Measurements from ENCODE around the gene PCDH10. TPM values are rescaled to one million over a fixed set of nuclear protein-coding genes. Genes with fewer than 3 reads are reported as not detected.

PCDH10 gene
- polyA plus RNA-seq, 1 of the 3 experiments (the other 2 are of a cell fraction) = 0.02 TPM

GRCh38 chr4:133160853-133161252 is 11.8 kb downstream of the PCDH10 start (continued):
- TF ChIP-seq CTCF (IDR thresholded peaks at IDR 0.05) (no peak), MEF2A (IDR thresholded peaks at IDR 0.05; ENCODE audit: borderline replicate concordance, low read depth) (no peak), REST (IDR thresholded peaks at IDR 0.05; ENCODE audit: low read depth, low read length) (no peak)

- H3K27me3 ChIP-seq (ENCODE audit: insufficient read depth) = peaks cover 8% of the 10 kb centered on the region; the same call in 1 of the 2 replicates
- no peaks in the 10 kb centered on the region for H3K36me3 ChIP-seq (replicated peaks in 1 of 2; ENCODE audit: control insufficient read depth in 1 of 2, insufficient read depth in 2 of 2, low read length in 1 of 2)
- no peak overlapping the region for H2AFZ ChIP-seq (ENCODE audit: low read depth)
- H3K4me2 ChIP-seq = no peak overlapping the region
- no peaks in the 10 kb centered on the region for H3F3A ChIP-seq (replicated peaks; ENCODE audit: insufficient read depth)
- no peaks in the 10 kb centered on the region for H3K9me3 ChIP-seq
- no peak overlapping the region for H3K9ac ChIP-seq
- ChIA-PET CTCF (interaction anchor here (0.7 to 5.7 kb wide), 2 partner anchors 14 to 159 kb away, joined by 3 to 44 read pairs; partner anchors contain the start of gene PCDH10), POLR2A (no interaction called here)
- H3K4me3 ChIP-seq (ENCODE audit: low read depth in 2 of 2, low read length in 1 of 2) = no peak overlapping the region
- H3K4me1 ChIP-seq (ENCODE audit: control insufficient read depth in 1 of 2, insufficient read depth in 2 of 2, low read depth in 1 of 2, low read length in 1 of 2) = no peaks in the 10 kb centered on the region; a peak in 1 of 4 replicates
- WGBS (ENCODE audit: low lambda C conversion rate) = 8% methylated on average over 2 of the region's 2 CpGs
- TF ChIP-seq TEAD4 (IDR thresholded peaks at IDR 0.05; ENCODE audit: borderline replicate concordance, insufficient read depth) (no peak), SIN3A (IDR thresholded peaks at IDR 0.05; ENCODE audit: borderline replicate concordance, low read depth, low read length) (no peak), GABPA (IDR thresholded peaks at IDR 0.05; ENCODE audit: low read depth) (no peak), POLR2AphosphoS5 (IDR thresholded peaks at IDR 0.05; ENCODE audit: low read depth, low read length) (no peak), MEF2A (IDR thresholded peaks at IDR 0.05; ENCODE audit: borderline replicate concordance, low read depth) (no peak)
- no peaks in the 10 kb centered on the region for H3K9me2 ChIP-seq
- DNase-seq = no peak
- H3K79me2 ChIP-seq (ENCODE audit: insufficient read depth) = no peaks in the 10 kb centered on the region
- H3K27ac ChIP-seq (ENCODE audit: low read depth in 2 of 2, low read length in 1 of 2) = no peak overlapping the region
- H4K20me1 ChIP-seq (ENCODE audit: insufficient read depth) = no peaks in the 10 kb centered on the region
Observed at GRCh38 chr4:133161570-133162295, 12.6 kb downstream of the PCDH10 start.

- POLR2A ChIA-PET = no interaction called here
- no peak overlapping the region for H2AFZ ChIP-seq (ENCODE audit: low read depth)
- 22% methylated on average over 8 of the region's 8 CpGs for WGBS (ENCODE audit: low lambda C conversion rate)
- H3K4me1 ChIP-seq (ENCODE audit: control insufficient read depth in 1 of 2, insufficient read depth in 2 of 2, low read depth in 1 of 2, low read length in 1 of 2) = no peaks in the 10 kb centered on the region; a peak in 1 of 4 replicates
- no peaks in the 10 kb centered on the region for H3F3A ChIP-seq (replicated peaks; ENCODE audit: insufficient read depth)
- no peak overlapping the region for H3K4me2 ChIP-seq
- H3K4me3 ChIP-seq (ENCODE audit: low read depth in 2 of 2, low read length in 1 of 2) = no peak overlapping the region
- no peaks in the 10 kb centered on the region for H4K20me1 ChIP-seq (ENCODE audit: insufficient read depth)
- TF ChIP-seq CHD2 (IDR thresholded peaks at IDR 0.05; ENCODE audit: low read length, partially characterized antibody) = no peak
- TF ChIP-seq YY1 (IDR thresholded peaks at IDR 0.05; ENCODE audit: low read depth) = no peak
- no peak for TF ChIP-seq RCOR1 (IDR thresholded peaks at IDR 0.05; ENCODE audit: low read length)
- no peak for TF ChIP-seq JUND (IDR thresholded peaks at IDR 0.05)
- H3K27me3 ChIP-seq (ENCODE audit: insufficient read depth) = peaks cover 5% of the 10 kb centered on the region; the same call in 1 of the 2 replicates
- no peaks in the 10 kb centered on the region for H3K9me3 ChIP-seq
- no peak overlapping the region for H3K27ac ChIP-seq (ENCODE audit: low read depth in 2 of 2, low read length in 1 of 2)
- no peak for DNase-seq
- H3K36me3 ChIP-seq (replicated peaks in 1 of 2; ENCODE audit: control insufficient read depth in 1 of 2, insufficient read depth in 2 of 2, low read length in 1 of 2) = no peaks in the 10 kb centered on the region
- H3K9ac ChIP-seq = no peak overlapping the region
- no peaks in the 10 kb centered on the region for H3K9me2 ChIP-seq
- CTCF ChIA-PET = interaction anchor here (1.9 kb wide), 1 partner anchor 16 kb away, joined by 10 read pairs; no protein-coding TSS in a partner anchor
- no peaks in the 10 kb centered on the region for H3K79me2 ChIP-seq (ENCODE audit: insufficient read depth)
Observed at GRCh38 chr4:133162941-133163340, 13.8 kb downstream of the PCDH10 start.

All from SK-N-SH (cell line).